Measurements from ENCODE around the gene EPS15.

GRCh38 chr1:51309291-51309690 lies 209.8 kb downstream of the EPS15 start:
- TF ChIP-seq CTCF (tag by site-specific recombination; IDR thresholded peaks at IDR 0.05) (no peak), YY1 (tag by site-specific recombination; IDR thresholded peaks at IDR 0.05) (no peak), ZNF114 (tag by site-specific recombination; IDR thresholded peaks at IDR 0.05) (no peak), ZNF311 (tag by site-specific recombination; IDR thresholded peaks at IDR 0.05; ENCODE audit: borderline replicate concordance) (no peak), ZNF76 (tag by site-specific recombination; IDR thresholded peaks at IDR 0.05; ENCODE audit: borderline replicate concordance, low read depth) (no peak), ZFP37 (tag by site-specific recombination; IDR thresholded peaks at IDR 0.05) (no peak), ZNF48 (tag by site-specific recombination; IDR thresholded peaks at IDR 0.05) (no peak), ZNF629 (tag by site-specific recombination; IDR thresholded peaks at IDR 0.05) (no peak), ZNF510 (tag by site-specific recombination; IDR thresholded peaks at IDR 0.05; ENCODE audit: insufficient replicate concordance) (no peak), ZNF776 (tag by site-specific recombination; IDR thresholded peaks at IDR 0.05; ENCODE audit: borderline replicate concordance) (no peak), ZNF501 (tag by site-specific recombination; IDR thresholded peaks at IDR 0.05) (no peak), REST (tag by site-specific recombination; IDR thresholded peaks at IDR 0.05) (no peak)
